Heart left ventricle (tissue), 16 donors: ENCODE measurements around the gene PPIE. TPM values are rescaled to one million over a fixed set of nuclear protein-coding genes. Genes with fewer than 3 reads are reported as not detected.

ENCODE experiments used
- ATAC-seq, 4 donors: fragments of 200-7000 bp; cut with Tn5 transposase; one replicate each; pipeline ENCODE4 v1.9.1; 2020 to 2022; ENCODE audit warnings: moderate library complexity in 4 of 4, mild to moderate bottlenecking in 3 of 4, moderate number of reproducible peaks in 1 of 4
- DNase-seq, 5 donors: peaks; one replicate each; pipeline ENCODE4 v3.0.0-alpha.2; 2020
- H3K27ac ChIP-seq, 12 donors: fragments of 200-600 bp; sonication (generic) in 4 of 12; one replicate each; pipeline versions ENCODE4 v1.5.0 to v1.8.0; 2016 to 2022; ENCODE audit warnings: mild to moderate bottlenecking in 2 of 12
- H3K27me3 ChIP-seq, 9 donors: fragments of 200-600 bp; sonication (generic) in 2 of 9; one replicate each; pipeline versions ENCODE4 v1.5.1 to v1.8.0; 2016 to 2022; ENCODE audit warnings: mild to moderate bottlenecking in 3 of 9
- H3K36me3 ChIP-seq, 9 donors: fragments of 200-600 bp; sonication (generic) in 2 of 9; one replicate each; pipeline versions ENCODE4 v1.5.0 to v1.8.0; 2018 to 2022; ENCODE audit warnings: mild to moderate bottlenecking in 2 of 9
- H3K4me1 ChIP-seq, 12 donors: fragments of 200-600 bp; sonication (generic) in 4 of 12; one replicate each; pipeline versions ENCODE4 v1.5.0 to v1.8.0; 2016 to 2022; ENCODE audit warnings: mild to moderate bottlenecking in 3 of 12
- H3K4me3 ChIP-seq, 12 donors: fragments of 200-600 bp; sonication (generic) in 4 of 12; one replicate each; pipeline versions ENCODE4 v1.5.0 to v1.8.0; 2017 to 2022; ENCODE audit warnings: mild to moderate bottlenecking in 9 of 12, moderate library complexity in 4 of 12
- H3K9me3 ChIP-seq, 12 donors: fragments of 200-600 bp; sonication (generic) in 4 of 12; one replicate each; pipeline versions ENCODE4 v1.5.0 to v1.8.0; 2016 to 2022; ENCODE audit warnings: mild to moderate bottlenecking in 1 of 12
- CTCF ChIP-seq, 12 donors: fragments of 200-600 bp; sonication (generic) in 4 of 12; IDR thresholded peaks; one replicate each; pipeline versions ENCODE4 v1.5.0 to v1.8.0; 2018 to 2022; ENCODE audit warnings: antibody characterized with exemption in 12 of 12, mild to moderate bottlenecking in 5 of 12
- POLR2A ChIP-seq, 2 donors: fragments of 450-650 bp; IDR thresholded peaks; one replicate each; pipeline ENCODE4 v1.6.1; 2017; ENCODE audit warnings: antibody characterized with exemption in 2 of 2, mild to moderate bottlenecking in 2 of 2, moderate library complexity in 2 of 2
- WGBS, 4 donors: extraction: QIAGEN DNeasy Blood & Tissue Kit in 2 of 4; methylation state at CpG; one replicate each; pipeline versions ENCODE4 v1.1.5 to v1.1.7; 2013 to 2018; 5-methylcytosine and 5-hydroxymethylcytosine counted together
- intact Hi-C, 10 donors: fragments of 100-400 bp; cut with DNase I; formaldehyde crosslinking; loops; one replicate each; pipeline versions ENCODE4 v1.11.1 to v1.14.2; 2022
- polyA plus RNA-seq, 2 donors: library from polyadenylated mRNA; stranded (reverse); fragments of 200-250 nt; gene quantifications; one replicate each; pipeline ENCODE4 v1.2.3, GENCODE V29; 2013
- total RNA-seq, 9 donors: library from RNA; depleted of rRNA in 2 of 9; stranded (reverse); fragments of >200 nt in 2 of 9; fragmentation: NEBNext Ultra II Directional in 3 of 9; extraction: Animal tissue kit (Norgen Biotek cat#: 25700) in 3 of 9; gene quantifications; one replicate each; pipeline versions ENCODE4 v1.1.0 to v1.2.4, GENCODE V29; 2016 to 2023
- donor health status: ischemic (EF 13 %, LVEDD 7.1; RV severe dilation, severe dysfunction).
- donor health status: healthy with polysubstance abuse.
- donor health status: DM: no; HTN: yes; CAD: no.
- donor health status: DM: no; HTN: no; CAD: no.
- donor health status: ischemic (EF 25% LVEDD 6.9; RV normal size, moderate dysfunction).
- donor health status: ischemic (EF 25% LVEDD 5.7; RV mildly dilated, moderate dysfunction).
- donor health status: healthy.
- donor health status: DM: yes; HTN: yes; CAD: no.
- donor health status: ischemic (EF 35%, LVEDD 5.7; RV mildly dilated, moderate dysfunction).
- donor health status: nonischemic (EF 11% LVEDD 7.7; RV severe dilation, severe dysfunction).
- donor health status: DM: yes; HTN: yes; CAD: no.
- donor health status: PGD.
- donor health status: ischemic (EF 29% LVEDD 5.4; RV normal size, mild dysfunction).
- donor health status: nonischemic (EF 23%, LVEDD 6.1; RV moderate dilation, normal function).

PPIE gene
- total and polyA plus RNA-seq, 11 donors = 22.2 to 45.3 (median 28.2) TPM

- H3K36me3 ChIP-seq = no peaks in the 10 kb centered on the region
- DNase-seq (no peak), ATAC-seq (no peak)
- H3K27ac ChIP-seq = no peak overlapping the region
- no peaks in the 10 kb centered on the region for H3K9me3 ChIP-seq
- intact Hi-C loops = no loop called here
- WGBS, 4 donors = 9 to 15% (median 13%) methylated on average over 34 to 56 of the region's 56 CpGs
- TF ChIP-seq POLR2A (IDR thresholded peaks at IDR 0.05) (no peak), CTCF (IDR thresholded peaks at IDR 0.05) (no peak)
- H3K27me3 ChIP-seq = peaks cover 0 to 80% (median 26%) of the 10 kb centered on the region in 9 donors
- peak overlapping the region in 11 of 12 donors; percentile 15 to 57 (median 40) for H3K4me3 ChIP-seq
- H3K4me1 ChIP-seq = peaks cover 2 to 27% (median 16%) of the 10 kb centered on the region in 12 donors
Measured at GRCh38 chr1:39692152-39693074, 46.3 kb upstream of the PPIE start.

- Histone ChIP-seq H3K4me1 (peaks cover 2 to 26% (median 16%) of the 10 kb centered on the region in 12 donors), H3K27ac (no peak overlapping the region), H3K9me3 (no peaks in the 10 kb centered on the region), H3K4me3 (no peak overlapping the region), H3K27me3 (peaks cover 0 to 68% (median 24%) of the 10 kb centered on the region in 9 donors), H3K36me3 (no peaks in the 10 kb centered on the region)
- TF ChIP-seq CTCF (IDR thresholded peaks at IDR 0.05) (no peak), POLR2A (IDR thresholded peaks at IDR 0.05) (no peak)
- DNase-seq = no peak
- no peak for ATAC-seq
- intact Hi-C loops = no loop called here
- WGBS, 4 donors = 85 to 96% (median 93%) methylated on average over 1 of the region's 1 CpG
Measured at GRCh38 chr1:39694026-39694425, 44.7 kb upstream of the PPIE start.

- Histone ChIP-seq H3K27ac (no peak overlapping the region), H3K4me1 (peaks cover 2 to 20% (median 16%) of the 10 kb centered on the region in 12 donors), H3K4me3 (no peak overlapping the region), H3K27me3 (peaks cover 0 to 58% (median 23%) of the 10 kb centered on the region in 9 donors), H3K36me3 (no peaks in the 10 kb centered on the region), H3K9me3 (no peaks in the 10 kb centered on the region)
- TF ChIP-seq CTCF (IDR thresholded peaks at IDR 0.05) (no peak), POLR2A (IDR thresholded peaks at IDR 0.05) (no peak)
- DNase-seq (no peak), ATAC-seq (no peak)
- WGBS, 4 donors = 12 to 23% (median 16%) methylated on average over 1 of the region's 1 CpG
- intact Hi-C loops = no loop called here
Measured at GRCh38 chr1:39695016-39695415, 43.7 kb upstream of the PPIE start.

- Histone ChIP-seq H3K4me3 (no peak overlapping the region), H3K36me3 (no peaks in the 10 kb centered on the region), H3K4me1 (peaks cover 1 to 20% (median 9%) of the 10 kb centered on the region in 12 donors), H3K27ac (no peak overlapping the region), H3K9me3 (no peaks in the 10 kb centered on the region), H3K27me3 (peaks cover 0 to 44% (median 10%) of the 10 kb centered on the region in 9 donors)
- DNase-seq (no peak), ATAC-seq (no peak)
- TF ChIP-seq POLR2A (IDR thresholded peaks at IDR 0.05) (no peak), CTCF (IDR thresholded peaks at IDR 0.05) (no peak)
- intact Hi-C loops = no loop called here
- WGBS, 4 donors = 41 to 65% (median 55%) methylated on average over 1 of the region's 1 CpG
Measured at GRCh38 chr1:39696448-39696847, 42.2 kb upstream of the PPIE start.
